ENCODE data around the gene EXD3.
"Not testable (repeated sequence)": the region's sequence is repeated elsewhere in the genome, so short reads cannot be mapped to it uniquely, and the experiment has no call there.

Gene EXD3

DNA sequence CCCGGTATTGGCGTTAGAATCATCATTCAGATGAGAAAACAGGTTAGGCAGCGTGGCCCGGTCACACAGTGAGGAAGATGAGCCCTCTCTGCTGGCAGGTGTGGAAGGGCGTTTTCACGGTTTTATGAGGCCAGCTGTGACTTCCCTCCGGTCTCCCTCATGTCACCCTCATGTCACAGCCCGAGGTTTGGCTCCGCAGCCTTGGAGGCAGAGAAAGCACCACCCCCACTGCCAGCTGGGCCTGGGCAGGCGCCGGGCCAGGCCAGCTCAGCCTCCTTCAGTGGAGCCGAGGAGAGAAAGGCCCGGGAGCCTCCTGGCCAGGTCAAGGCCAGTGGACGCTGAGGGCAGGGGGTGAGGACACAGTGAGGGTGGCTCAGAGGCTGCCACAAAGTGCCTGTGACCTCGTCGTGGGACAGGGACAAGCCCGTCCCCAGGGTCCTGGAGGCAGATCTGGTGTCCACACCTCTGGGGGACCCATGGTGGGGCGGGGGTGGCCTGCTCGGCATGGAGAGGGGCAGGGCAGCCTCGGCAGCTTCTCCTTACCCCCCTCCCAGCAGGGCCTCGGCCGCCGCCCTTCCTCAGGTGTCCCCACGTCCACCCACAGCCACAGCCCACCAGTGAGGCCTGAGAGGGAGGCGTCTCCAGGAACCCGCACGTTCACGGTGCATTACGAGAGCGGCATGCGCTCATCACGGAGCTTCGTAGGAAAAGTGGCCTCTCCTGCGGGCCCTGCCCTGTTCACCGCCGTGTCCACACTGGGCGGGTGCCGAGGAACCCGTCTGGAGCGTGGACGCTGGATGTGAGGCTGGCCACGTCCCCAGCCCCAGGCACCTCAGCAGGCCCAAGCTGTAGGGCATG, 32.2 kb downstream of the EXD3 start:
- no peak for DNase-seq

- no peak for DNase-seq
Measured at GRCh38 chr9:137389428-137389746, 33.6 kb downstream of the EXD3 start.

DNA sequence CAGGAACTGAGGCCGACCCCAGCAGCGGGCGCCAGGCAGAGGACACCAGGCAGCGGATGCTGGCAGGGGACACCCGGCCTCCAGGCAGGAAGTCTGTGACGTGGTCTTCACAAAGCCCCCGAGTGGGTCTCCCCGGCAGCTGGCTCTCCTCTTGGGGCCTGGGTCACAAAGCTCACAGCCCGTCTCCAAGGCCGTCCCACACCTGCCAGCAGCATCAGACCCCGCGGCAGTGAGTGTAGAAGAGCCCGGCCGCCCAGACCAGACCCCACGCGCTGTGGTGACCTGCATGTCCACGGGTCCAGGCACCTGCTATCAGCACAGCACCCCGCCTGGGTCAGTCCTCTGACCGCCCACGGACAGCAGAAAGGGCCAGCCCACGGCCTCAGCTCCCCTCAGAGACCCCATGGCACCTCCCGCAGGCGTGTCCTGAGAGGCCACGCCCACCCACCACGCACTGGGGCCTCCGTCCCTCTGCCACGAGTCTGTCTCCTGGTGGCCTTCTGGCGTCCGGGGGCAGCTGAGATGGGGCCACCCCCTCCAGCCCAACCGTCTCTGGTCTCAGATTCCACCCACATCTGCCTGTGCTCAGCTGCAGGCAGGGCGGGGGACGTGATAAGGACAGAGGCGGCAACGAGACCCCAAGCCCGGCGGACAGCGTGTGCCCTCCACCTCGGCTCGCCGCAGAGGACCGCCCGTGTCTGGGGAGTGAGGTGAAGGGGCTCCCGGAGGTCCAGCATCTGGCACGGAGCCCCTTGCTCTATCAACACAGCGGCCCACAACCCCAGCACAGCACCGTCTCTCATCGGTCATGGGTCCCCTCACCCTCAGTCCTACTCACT, 34.2 kb downstream of the EXD3 start:
- no peak for DNase-seq

DNA sequence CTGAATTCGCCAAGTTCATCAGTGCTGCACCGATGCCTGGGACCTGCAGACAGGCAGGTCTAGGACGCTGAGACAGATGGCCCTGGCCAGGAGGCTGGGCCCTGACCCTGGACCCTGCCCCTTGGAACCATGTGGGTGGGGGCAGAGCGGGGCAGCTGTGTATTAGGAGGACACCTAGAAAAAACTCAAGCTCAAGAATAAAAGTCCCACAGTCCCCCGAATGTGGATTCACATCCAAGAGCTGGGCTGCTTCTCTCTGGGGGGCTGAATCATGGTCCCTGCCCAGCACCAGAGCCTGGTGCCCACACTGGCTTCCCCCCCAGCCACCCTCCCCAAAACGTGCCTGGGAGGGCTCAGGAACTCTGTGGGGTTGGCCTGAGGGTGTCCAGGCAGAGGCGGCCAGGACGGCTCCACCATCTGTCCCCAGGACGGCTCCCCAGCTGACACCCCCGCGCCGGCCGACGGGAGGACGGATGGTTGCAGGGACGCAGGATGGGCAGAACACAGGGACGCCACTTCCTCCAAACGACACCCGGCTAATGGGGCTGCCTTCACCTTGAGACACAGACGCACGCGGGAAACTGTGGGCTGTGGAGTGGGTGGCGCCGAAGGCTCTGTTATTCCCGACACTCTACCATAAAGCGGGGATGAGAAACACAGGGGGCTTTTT, 34.9 kb downstream of the EXD3 start:
- no peak for DNase-seq

DNA sequence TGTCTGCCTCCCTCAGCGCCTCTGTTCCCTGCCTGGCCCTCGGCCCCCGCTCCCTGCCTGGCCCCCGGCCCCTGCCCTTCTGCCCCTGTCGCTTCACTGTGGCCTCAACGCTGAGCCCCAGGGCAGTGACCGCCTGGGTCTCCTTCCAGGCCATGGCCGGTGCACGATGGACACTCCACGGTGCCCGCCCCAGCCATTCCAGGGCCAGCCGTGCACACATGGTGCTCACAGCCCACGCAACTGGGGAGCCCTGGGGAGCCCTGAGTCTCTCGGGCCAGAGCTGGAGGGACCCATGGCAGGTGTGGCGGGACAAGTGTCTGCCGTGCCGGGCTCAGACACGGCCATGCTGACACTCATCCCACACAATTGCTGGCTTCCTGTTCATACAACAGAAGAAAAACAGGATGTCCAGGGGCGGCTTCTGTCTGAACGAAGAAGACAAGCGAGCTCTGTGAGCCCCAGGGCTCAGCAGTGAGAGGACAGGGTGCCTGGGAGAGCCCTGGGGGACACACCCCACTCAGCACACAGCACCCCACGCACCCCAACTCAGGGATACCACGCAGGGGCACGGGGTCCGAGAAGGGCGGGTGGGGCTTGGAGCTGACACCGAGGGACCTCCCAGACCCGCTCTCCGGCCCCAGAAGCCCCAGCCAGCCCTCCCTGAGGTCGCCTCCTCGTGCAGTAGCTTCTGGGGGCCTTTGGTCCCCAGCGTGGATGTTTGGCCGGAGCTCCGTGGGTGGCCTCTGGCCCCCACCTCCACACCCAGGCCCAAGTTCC, 35.7 kb downstream of the EXD3 start:
- DNase-seq, result no peak

- DNase-seq, result not testable (repeated sequence)
Measured at GRCh38 chr9:137386507-137387113, 36.4 kb downstream of the EXD3 start.

- DNase-seq, result no peak
Measured at GRCh38 chr9:137385061-137385655, 37.8 kb downstream of the EXD3 start.

DNA sequence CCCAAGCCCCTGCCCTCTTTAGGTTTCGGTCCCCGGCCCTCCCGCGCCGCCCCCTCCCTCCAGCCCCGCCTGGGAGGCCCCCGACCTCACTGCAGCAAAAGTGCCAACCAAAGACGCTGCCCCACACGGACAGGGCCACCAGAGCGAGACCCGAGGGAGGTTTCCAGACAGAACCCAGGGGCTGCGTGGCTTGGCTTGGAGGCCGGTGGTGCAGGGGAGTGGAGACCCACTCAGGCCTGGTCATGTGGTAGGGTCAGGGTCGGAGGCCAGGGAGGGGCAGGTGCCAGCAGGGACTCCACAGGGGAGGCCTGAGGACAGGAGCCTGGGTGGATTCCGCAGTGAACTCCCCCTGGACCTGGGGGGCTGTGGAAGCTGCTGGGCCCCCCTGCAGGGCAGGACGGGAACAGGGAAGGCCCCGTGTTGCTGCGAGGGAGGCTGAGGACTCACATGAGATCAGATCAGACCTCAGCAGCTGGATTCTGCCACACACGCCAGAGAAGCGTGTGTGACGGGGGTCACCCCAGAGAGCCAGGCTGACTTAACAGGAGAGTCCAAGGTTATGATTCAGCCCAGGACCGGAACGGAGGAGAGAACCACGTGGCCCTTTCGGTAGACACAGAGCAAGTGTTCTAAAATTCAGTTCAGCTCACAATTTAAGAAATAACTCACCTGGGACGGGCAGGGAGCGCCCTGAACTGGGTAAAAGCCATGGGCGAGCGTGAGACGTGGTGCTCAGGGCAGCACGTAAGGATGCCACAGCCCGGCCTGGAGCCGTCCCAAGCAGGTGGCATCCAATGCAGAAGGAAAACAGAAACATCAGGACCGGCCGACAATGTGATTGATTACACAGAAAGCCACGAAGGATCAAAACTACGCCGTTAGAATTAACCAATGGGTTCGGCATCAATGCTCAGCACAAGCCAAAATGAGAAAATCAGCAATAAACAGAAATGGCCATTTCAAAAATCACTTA, 38.9 kb downstream of the EXD3 start:
- no peak for DNase-seq

DNA sequence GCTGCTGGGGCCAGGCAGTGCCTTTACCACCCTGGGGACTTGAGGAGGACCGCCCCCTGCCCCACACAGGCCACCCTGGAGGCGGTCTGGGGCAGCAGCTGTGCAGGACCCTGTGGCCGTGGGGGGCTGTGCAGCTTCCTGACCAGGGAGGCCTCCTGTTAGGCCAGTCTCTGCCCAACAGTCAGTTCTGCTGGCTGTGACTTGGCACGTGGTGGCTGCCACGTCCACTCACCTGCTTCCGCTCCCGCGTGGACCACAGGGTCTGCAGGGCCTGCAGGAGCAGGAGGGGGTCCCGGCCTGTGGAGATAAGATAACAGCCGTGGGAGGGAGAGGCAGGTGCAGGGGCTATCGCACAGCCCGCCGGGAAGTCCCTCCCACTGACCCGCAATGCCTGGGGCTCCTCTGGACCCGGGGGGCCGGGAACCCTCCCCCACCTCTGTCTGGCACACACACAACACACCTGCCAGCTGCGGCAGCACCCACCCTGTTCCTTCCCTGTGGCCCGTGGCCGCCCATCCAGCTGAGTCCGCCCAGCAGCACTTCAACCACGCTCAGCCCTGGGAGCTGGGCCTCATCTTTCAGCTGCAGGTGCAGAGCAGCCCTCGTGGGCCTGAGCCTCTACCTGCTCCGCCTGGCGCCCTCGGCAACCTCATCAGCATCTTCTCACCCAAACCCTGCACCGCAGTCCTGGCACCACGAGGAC, 39.7 kb downstream of the EXD3 start:
- no peak for DNase-seq

DNA sequence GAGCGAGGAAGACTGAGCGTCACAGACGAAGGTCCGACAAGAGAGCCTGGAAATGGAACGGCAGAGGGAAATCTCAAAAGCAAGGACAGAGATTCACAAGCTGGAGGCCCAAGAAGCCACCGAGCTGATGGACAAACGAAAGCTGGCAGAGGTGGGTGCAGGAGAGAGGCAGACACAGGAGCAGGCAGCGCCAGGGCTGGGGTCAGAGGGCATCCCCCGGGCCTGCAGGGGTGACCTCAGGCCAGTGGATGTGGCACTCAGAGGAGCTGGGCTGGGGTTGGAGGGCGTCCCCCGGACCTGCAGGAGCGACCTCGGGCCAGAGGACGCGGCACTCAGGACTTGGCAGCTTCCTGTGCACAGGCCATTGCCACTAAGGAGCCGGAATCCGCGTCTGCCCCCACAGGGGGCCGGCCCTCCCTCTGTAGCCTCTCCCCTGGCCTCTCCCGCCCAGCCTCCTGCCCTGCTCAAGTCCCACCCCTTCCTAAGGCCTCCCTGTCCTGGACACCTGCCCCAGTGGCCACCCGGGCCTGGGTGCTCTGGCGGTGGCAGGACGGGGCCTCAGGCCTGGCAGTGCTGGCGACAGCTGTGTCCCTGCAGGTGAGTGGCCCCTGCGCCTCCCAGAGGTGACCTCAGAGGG, 40.4 kb downstream of the EXD3 start:
- no peak for DNase-seq

- DNase-seq, result no peak
Measured at GRCh38 chr9:137381501-137382443, 41.2 kb downstream of the EXD3 start.

DNA sequence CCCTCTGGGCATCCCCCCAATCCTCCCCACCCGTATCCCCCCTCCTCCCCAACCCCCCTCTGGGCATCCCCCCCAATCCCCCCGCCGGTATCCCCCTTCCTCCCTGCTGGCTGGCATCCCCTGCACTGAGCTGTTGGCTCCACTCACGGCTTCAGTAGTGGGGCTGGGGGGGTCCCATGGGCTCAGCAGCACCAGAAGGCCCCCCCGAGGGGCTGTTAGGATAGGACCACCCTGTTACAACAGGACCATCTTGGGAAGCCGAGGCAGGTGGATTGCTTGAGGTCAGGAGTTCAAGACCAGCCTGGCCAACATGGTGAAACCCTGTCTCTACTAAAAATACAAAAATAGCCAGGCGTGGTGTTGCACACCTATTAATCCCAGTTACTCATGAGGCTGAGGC, 42.4 kb downstream of the EXD3 start:
- no peak for DNase-seq

DNA sequence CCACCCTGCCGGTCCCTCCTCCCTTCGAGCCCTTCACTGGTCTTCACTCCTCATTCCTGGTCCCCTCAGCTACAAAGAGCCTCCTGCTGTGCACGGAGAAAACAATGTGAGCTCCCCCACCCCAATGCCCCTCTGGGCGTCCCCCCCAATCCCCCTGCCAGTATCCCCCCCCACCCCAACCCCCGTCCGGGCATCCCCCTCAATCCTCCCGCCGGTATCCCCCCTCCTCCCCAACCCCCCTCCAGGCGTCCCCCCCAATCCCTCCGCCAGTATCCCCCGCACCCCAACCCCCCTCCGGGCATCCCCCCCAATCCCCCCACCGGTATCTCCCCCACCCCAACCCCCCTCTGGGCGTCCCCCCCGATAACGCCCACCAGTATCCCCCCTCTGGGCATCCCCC, 42.8 kb downstream of the EXD3 start:
- no peak for DNase-seq

DNA sequence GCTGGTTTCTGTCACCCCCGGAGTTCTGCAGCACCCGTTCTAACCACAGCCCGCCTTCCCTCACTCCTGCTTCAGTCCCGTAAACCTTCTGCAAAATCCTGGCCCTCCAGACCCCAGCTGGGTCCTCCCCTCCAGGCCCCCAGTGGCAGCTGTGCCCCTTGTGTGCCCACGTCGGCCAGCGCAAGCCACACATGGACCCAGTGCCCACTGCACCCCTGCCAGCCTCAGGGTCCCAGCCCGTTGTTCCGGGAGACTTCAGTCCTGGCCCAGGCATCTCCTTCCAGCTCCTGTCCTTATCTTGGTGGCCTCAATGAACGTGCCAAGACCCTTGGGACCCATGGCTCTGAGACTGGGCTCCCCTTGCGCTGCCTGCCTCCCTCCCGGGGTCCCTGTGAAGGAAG, 43.2 kb downstream of the EXD3 start:
- no peak for DNase-seq

DNA sequence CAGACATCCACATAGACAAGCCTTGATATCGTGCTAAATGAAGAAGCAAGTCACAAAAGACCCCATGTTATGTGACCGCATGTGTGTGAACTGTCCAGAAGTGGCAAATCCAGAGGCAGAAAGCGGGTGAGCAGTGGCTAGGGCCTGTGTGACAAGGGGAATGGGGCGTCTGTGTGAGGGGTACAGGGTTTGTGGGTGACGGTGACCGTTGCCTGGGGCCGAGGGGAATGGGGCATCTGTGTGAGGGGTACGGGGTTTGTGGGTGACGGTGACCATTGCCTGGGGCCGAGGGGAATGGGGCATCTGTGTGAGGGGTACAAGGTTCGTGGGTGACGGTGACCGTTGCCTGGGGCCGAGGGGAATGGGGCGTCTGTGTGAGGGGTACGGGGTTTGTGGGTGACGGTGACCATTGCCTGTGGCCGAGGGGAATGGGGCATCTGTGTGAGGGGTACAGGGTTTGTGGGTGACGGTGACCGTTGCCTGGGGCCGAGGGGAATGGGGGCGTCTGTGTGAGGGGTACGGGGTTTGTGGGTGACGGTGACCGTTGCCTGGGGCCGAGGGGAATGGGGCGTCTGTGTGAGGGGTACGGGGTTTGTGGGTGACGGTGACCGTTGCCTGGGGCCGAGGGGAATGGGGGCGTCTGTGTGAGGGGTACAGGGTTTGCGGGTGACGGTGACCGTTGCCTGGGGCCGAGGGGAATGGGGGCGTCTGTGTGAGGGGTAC, 44.1 kb downstream of the EXD3 start:
- DNase-seq, result not testable (repeated sequence)

DNA sequence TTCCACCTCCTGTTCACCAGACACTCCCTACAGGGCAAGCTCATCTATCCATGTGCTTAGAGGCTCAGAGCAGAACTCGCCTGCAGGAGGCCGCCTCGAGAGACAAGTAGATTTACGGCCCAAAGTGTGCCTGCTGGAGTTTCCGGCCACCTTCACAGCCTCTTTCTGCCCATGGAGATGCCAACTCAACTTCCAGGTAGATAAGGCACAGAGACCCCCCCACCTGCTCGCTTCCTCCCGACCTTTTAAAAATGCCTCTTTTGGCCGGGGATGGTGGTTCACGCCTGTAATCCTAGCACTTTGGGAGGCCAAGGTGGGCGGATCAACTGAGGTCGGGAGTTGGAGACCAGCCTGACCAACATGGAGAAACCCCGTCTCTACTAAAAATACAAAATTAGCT, 46.6 kb downstream of the EXD3 start:
- no peak for DNase-seq

- DNase-seq, result no peak
Measured at GRCh38 chr9:137375321-137376058, 47.5 kb downstream of the EXD3 start.
